IPS DF 6.9 (cell line): ENCODE measurements around the gene JADE2.

Experiments used
- DNase-seq: peaks from one replicate; pipeline ENCODE4 v3.0.0-alpha.2; 2013; ENCODE audit warnings: low read depth, low spot score
- H3K27ac ChIP-seq: one replicate; pipeline ENCODE4 v1.5.1; 2013; ENCODE audit warnings: low read length, control low read depth
- H3K27me3 ChIP-seq: 2 replicates; pipeline ENCODE4 v1.6.1; 2013; ENCODE audit warnings: mild to moderate bottlenecking, low read length; ENCODE audit not compliant: control insufficient read depth, insufficient read depth
- H3K36me3 ChIP-seq: 2 replicates; pipeline ENCODE4 v1.6.1; 2013; ENCODE audit warnings: low read length; ENCODE audit not compliant: control insufficient read depth, insufficient read depth
- H3K4me1 ChIP-seq: 2 replicates; pipeline ENCODE4 v1.6.1; 2013; ENCODE audit warnings: low read length; ENCODE audit not compliant: control insufficient read depth, insufficient read depth
- H3K4me3 ChIP-seq: 2 replicates; pipeline ENCODE4 v1.5.1; 2013; ENCODE audit warnings: mild to moderate bottlenecking, low read length
- H3K9me3 ChIP-seq: 2 replicates; pipeline ENCODE4 v1.6.1; 2013; ENCODE audit warnings: low read length, inconsistent platforms; ENCODE audit not compliant: control insufficient read depth, insufficient read depth
- WGBS: extraction: QIAGEN DNeasy Blood & Tissue Kit; methylation state at CpG from one replicate; pipeline ENCODE4 v1.1.7; 2013; ENCODE audit warnings: mixed read lengths, missing lambda C conversion rate; ENCODE audit not compliant: insufficient read length, insufficient coverage; 5-methylcytosine and 5-hydroxymethylcytosine counted together

JADE2 gene

GRCh38 chr5:134608555-134608954 is 83.1 kb downstream of the JADE2 start:
- Histone ChIP-seq H3K27ac (no peak overlapping the region), H3K4me3 (no peak overlapping the region), H3K36me3 (no peaks in the 10 kb centered on the region; the same call in 1 of the 2 replicates), H3K4me1 (no peaks in the 10 kb centered on the region), H3K9me3 (no peaks in the 10 kb centered on the region), H3K27me3 (no peaks in the 10 kb centered on the region)
- DNase-seq, result no peak
- WGBS, result no CpG with 5 or more reads among the region's 3 CpGs

GRCh38 chr5:134609232-134609851 is 83.9 kb downstream of the JADE2 start:
- Histone ChIP-seq H3K36me3 (no peaks in the 10 kb centered on the region; the same call in 1 of the 2 replicates), H3K27ac (no peak overlapping the region), H3K9me3 (no peaks in the 10 kb centered on the region), H3K27me3 (no peaks in the 10 kb centered on the region), H3K4me1 (no peaks in the 10 kb centered on the region), H3K4me3 (no peak overlapping the region)
- no peak for DNase-seq
- WGBS, result no CpG with 5 or more reads among the region's 3 CpGs

- Histone ChIP-seq H3K9me3 (no peaks in the 10 kb centered on the region), H3K27me3 (no peaks in the 10 kb centered on the region), H3K4me1 (no peaks in the 10 kb centered on the region), H3K4me3 (no peak overlapping the region), H3K27ac (no peak overlapping the region), H3K36me3 (no peaks in the 10 kb centered on the region; the same call in 1 of the 2 replicates)
- no peak for DNase-seq
Measured at GRCh38 chr5:134610725-134611124, 85.3 kb downstream of the JADE2 start.

GRCh38 chr5:134611515-134611914 is 86.0 kb downstream of the JADE2 start:
- H3K36me3 ChIP-seq, result no peaks in the 10 kb centered on the region; the same call in 1 of the 2 replicates

GRCh38 chr5:134614450-134615085 is 89.1 kb downstream of the JADE2 start:
- Histone ChIP-seq H3K27ac (no peak overlapping the region), H3K4me3 (no peak overlapping the region), H3K9me3 (no peaks in the 10 kb centered on the region), H3K4me1 (no peaks in the 10 kb centered on the region), H3K27me3 (no peaks in the 10 kb centered on the region), H3K36me3 (no peaks in the 10 kb centered on the region; the same call in 1 of the 2 replicates)
- no peak for DNase-seq
- WGBS, result no CpG with 5 or more reads among the region's 5 CpGs

More at GRCh38 chr5:134611515-134611914, 86.0 kb downstream of the JADE2 start:
- Histone ChIP-seq H3K27me3 (no peaks in the 10 kb centered on the region), H3K4me3 (no peak overlapping the region), H3K4me1 (no peaks in the 10 kb centered on the region), H3K27ac (no peak overlapping the region), H3K9me3 (no peaks in the 10 kb centered on the region)
- no peak for DNase-seq
- WGBS, result no CpG with 5 or more reads among the region's 4 CpGs

GRCh38 chr5:134620634-134621033 is 95.2 kb downstream of the JADE2 start:
- Histone ChIP-seq H3K9me3 (no peaks in the 10 kb centered on the region), H3K27ac (no peak overlapping the region), H3K36me3 (no peaks in the 10 kb centered on the region; the same call in 1 of the 2 replicates), H3K27me3 (no peaks in the 10 kb centered on the region), H3K4me1 (no peaks in the 10 kb centered on the region), H3K4me3 (no peak overlapping the region)
- no peak for DNase-seq
- WGBS, result no CpG with 5 or more reads among the region's 2 CpGs

GRCh38 chr5:134625559-134625958 is 100.1 kb downstream of the JADE2 start:
- H3K27ac ChIP-seq, result no peak overlapping the region
- DNase-seq, result no peak
- H3K9me3 ChIP-seq, result no peaks in the 10 kb centered on the region
- H3K36me3 ChIP-seq, result no peaks in the 10 kb centered on the region; the same call in 1 of the 2 replicates
- no peak overlapping the region for H3K4me3 ChIP-seq
- no CpG with 5 or more reads among the region's 1 CpG for WGBS
- no peaks in the 10 kb centered on the region for H3K27me3 ChIP-seq
- H3K4me1 ChIP-seq, result no peaks in the 10 kb centered on the region

GRCh38 chr5:134626369-134627014 is 101.0 kb downstream of the JADE2 start:
- Histone ChIP-seq H3K36me3 (no peaks in the 10 kb centered on the region), H3K27me3 (no peaks in the 10 kb centered on the region), H3K4me1 (no peaks in the 10 kb centered on the region), H3K9me3 (no peaks in the 10 kb centered on the region), H3K27ac (no peak overlapping the region), H3K4me3 (no peak overlapping the region)
- DNase-seq, result no peak
- WGBS, result no CpG with 5 or more reads among the region's 2 CpGs
